ENCODE data around the gene LRRC75A.

GRCh38 chr17:16460796-16461605 is 31.0 kb downstream of the LRRC75A start:
- TF ChIP-seq CTCF (IDR thresholded peaks at IDR 0.05) (no peak), POLR2A (IDR thresholded peaks at IDR 0.05) (no peak)

All from uterus (tissue), 2 donors.